ENCODE measurements around the gene EIF3A. TPM values are rescaled to one million over a fixed set of nuclear protein-coding genes. Genes with fewer than 3 reads are reported as not detected.

EIF3A gene
- polyA plus RNA-seq, 1 donor, result 147 TPM

DNA sequence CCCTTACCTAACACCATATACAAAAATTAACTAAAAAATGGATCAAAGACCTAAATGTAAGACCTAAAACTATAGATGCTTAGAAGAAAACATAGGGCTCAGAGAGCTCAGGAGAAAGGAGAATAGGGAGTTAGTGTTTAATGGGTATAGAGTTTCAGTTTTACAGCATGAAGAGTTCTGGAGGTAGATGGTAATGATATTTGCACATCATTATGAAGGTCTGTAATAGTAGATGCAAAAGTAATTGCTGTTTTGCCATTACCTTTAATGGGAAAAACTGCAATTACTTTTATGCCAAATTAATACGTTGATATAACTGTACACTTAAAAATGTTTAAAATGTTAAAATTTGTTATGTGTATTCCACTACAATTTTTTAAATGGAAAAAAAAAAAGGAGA, 90.3 kb downstream of the EIF3A start:
- Histone ChIP-seq H3K4me3 (ENCODE audit: low read length) (no peak overlapping the region), H3K36me3 (ENCODE audit: control insufficient read depth, insufficient read depth, low read length) (no peaks in the 10 kb centered on the region), H3K9me3 (ENCODE audit: control insufficient read depth, low read depth, low read length) (peaks cover 2% of the 10 kb centered on the region), H3K27ac (ENCODE audit: low read length) (no peak overlapping the region), H3K27me3 (ENCODE audit: control insufficient read depth, insufficient read depth, low read length) (peaks cover 6% of the 10 kb centered on the region), H3K4me1 (ENCODE audit: control insufficient read depth, insufficient read depth, low read length) (no peaks in the 10 kb centered on the region)
- DNase-seq, result no peak
- 90% methylated on average over 1 of the region's 1 CpG for WGBS (ENCODE audit: insufficient coverage, low lambda C conversion rate)

DNA sequence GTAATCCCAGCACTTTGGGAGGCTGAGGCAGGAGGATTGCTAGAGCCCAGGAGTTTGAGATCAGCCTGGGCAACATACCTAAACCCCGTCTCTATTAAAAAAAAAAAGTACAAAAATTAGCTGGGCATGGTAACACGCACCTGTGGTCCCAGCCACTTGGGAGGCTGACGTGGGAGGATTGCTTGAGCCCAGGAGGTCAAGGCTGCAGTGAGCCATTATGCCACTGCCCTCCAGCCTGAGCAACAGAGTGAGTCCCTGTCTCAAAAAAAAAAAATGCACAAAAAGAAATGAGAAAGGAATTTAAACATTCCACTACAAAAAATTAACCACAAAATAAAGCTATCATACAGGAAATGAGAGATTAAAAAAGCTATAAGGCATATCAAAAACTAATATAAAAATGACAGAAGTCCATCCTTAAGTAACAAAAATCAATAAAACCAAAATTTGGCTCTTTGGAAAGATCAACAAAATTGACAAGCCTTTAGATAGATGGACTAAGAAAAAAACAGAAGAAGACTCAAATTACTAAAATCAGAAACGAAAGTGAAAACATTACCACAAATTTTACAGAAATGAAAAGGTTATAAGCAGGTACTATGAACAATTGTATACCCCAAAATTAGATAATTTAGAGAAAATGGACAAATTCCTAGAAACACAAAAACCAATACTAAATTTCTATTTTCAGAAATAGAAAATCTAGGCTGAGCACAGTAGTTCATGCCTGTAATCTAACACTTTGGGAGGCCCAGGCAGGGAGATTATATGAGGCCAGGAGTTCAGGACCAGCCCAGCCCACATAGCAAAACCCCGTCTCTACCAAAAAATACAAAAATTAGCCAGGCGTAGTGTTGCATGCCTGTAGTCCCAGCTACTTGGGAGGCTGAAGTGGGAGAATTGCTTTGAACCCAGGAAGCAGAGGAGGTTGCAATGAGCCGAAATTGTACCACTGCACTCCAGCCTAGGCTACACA, 93.5 kb downstream of the EIF3A start:
- 100% methylated on average over 1 of the region's 7 CpGs for WGBS (ENCODE audit: insufficient coverage, low lambda C conversion rate)

DNA sequence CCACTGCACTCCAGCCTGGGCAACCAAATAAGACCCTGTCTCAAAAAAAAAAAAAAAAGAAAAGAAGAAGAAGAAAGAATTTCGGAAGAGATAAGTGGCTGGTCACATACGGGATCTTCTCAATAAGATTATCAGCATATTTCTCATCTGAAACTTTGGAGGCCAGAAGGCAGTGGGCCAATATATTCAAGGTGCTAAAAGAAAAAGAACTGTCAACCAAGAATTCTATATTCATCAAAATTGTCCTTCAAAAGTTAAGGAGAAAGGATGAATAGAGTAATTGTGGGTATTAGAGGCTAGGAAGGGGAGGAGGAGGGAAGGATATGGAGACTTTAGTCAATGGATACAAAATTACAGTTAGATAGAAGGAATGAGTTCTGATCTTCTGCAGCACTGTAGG, 95.0 kb downstream of the EIF3A start:
- no peaks in the 10 kb centered on the region for H3K36me3 ChIP-seq (ENCODE audit: control insufficient read depth, insufficient read depth, low read length)
- no peaks in the 10 kb centered on the region for H3K27me3 ChIP-seq (ENCODE audit: control insufficient read depth, insufficient read depth, low read length)
- DNase-seq, result no peak
- no peaks in the 10 kb centered on the region for H3K4me1 ChIP-seq (ENCODE audit: control insufficient read depth, insufficient read depth, low read length)
- WGBS (ENCODE audit: insufficient coverage, low lambda C conversion rate), result 100% methylated on average over 1 of the region's 2 CpGs
- peaks cover 3% of the 10 kb centered on the region for H3K9me3 ChIP-seq (ENCODE audit: control insufficient read depth, low read depth, low read length)
- H3K4me3 ChIP-seq (ENCODE audit: low read length), result no peak overlapping the region
- no peak overlapping the region for H3K27ac ChIP-seq (ENCODE audit: low read length)

More for the DNA sequence above, 93.5 kb downstream of the EIF3A start:
- H3K4me1 ChIP-seq (ENCODE audit: control insufficient read depth, insufficient read depth, low read length), result no peaks in the 10 kb centered on the region
- peaks cover 3% of the 10 kb centered on the region for H3K9me3 ChIP-seq (ENCODE audit: control insufficient read depth, low read depth, low read length)
- DNase-seq, result no peak
- H3K27me3 ChIP-seq (ENCODE audit: control insufficient read depth, insufficient read depth, low read length), result peaks cover 6% of the 10 kb centered on the region
- H3K36me3 ChIP-seq (ENCODE audit: control insufficient read depth, insufficient read depth, low read length), result no peaks in the 10 kb centered on the region
- H3K27ac ChIP-seq (ENCODE audit: low read length), result no peak overlapping the region
- H3K4me3 ChIP-seq (ENCODE audit: low read length), result no peak overlapping the region

Other genes with a start within 250 kb of the EIF3A start
- gene NANOS1, start 51.1 kb downstream of the EIF3A start, polyA plus RNA-seq, result 1.9 TPM
- 62.5 TPM for gene DENND10, start 23.3 kb upstream of the EIF3A start, polyA plus RNA-seq
- gene SFXN4, start 84.9 kb upstream of the EIF3A start, polyA plus RNA-seq, result 39.1 TPM
- gene PRDX3, start 98.0 kb upstream of the EIF3A start, polyA plus RNA-seq, result 194 TPM
- 38.8 TPM for gene GRK5, start 126.8 kb upstream of the EIF3A start, polyA plus RNA-seq

Data from large intestine (tissue), 3 donors.